GM13977 (cell line): ENCODE data around the gene ANTXR2.
"Not testable (repeated sequence)": the region's sequence is repeated elsewhere in the genome, so short reads cannot be mapped to it uniquely, and the experiment has no call there.

Experiments
- DNase-seq: peaks from one replicate; pipeline ENCODE4 v3.0.0; 2012; ENCODE audit warnings: low spot score
- in situ Hi-C: fragments of 300-500 bp; cut with MboI; formaldehyde crosslinking; loops from one replicate; pipeline ENCODE4 v1.12.0; 2022; ENCODE audit warnings: low sequenced_read_pairs, low pct_unique_long_range_greater_than_20kb, mixed read lengths, inconsistent platforms; ENCODE audit not compliant: unreplicated experiment
- TF ChIP-seq, protein P1 (sequence below): IDR thresholded peaks from 2 replicates; pipeline ENCODE4 v1.5.1; 2012; ENCODE audit warnings: mild to moderate bottlenecking, control low read depth; ENCODE audit not compliant: insufficient read depth; ENCODE audit errors: extremely low read depth, missing control alignments

Gene ANTXR2

DNA sequence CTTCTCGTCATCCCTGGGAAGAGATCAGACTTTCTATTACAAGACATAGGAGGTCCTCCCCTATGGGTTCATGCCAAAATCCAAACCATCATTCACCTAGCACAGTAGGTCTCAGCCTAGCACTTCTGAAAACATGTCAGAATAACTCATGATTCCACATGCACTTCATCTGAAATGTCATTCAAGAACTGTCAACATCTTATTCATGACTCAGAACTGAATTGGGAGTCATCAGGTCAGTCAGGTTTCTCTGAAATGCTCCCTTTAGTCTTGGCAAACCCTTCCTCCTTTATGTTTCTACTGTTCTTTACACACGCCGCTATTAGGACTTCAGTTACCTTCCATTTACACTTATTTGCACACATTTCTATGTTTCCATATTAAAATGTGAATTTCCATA, 67.2 kb downstream of the ANTXR2 start:
- no peak for DNase-seq
- in situ Hi-C loops: no loop called here
- TF ChIP-seq, protein P1, sequence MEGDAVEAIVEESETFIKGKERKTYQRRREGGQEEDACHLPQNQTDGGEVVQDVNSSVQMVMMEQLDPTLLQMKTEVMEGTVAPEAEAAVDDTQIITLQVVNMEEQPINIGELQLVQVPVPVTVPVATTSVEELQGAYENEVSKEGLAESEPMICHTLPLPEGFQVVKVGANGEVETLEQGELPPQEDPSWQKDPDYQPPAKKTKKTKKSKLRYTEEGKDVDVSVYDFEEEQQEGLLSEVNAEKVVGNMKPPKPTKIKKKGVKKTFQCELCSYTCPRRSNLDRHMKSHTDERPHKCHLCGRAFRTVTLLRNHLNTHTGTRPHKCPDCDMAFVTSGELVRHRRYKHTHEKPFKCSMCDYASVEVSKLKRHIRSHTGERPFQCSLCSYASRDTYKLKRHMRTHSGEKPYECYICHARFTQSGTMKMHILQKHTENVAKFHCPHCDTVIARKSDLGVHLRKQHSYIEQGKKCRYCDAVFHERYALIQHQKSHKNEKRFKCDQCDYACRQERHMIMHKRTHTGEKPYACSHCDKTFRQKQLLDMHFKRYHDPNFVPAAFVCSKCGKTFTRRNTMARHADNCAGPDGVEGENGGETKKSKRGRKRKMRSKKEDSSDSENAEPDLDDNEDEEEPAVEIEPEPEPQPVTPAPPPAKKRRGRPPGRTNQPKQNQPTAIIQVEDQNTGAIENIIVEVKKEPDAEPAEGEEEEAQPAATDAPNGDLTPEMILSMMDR: no peak

DNA sequence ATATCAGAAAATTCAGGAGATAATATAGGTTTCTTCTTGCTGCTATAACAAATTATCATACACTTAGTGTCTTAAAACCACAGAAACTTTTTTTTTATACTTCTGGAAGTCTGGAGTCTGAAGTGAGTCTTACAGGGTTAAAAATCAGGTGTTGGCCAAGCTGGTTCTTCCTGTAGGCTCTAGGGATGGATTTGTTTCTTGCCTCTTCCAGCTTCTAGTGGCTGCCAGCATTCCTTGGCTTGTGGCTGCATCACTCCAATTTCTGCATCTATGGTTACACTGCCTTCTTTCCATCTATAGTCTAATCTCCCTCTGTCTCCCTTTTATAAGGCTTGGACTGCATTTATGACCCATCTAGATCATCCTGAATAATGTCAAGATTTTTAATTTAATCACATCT, 68.7 kb downstream of the ANTXR2 start:
- no peak for DNase-seq
- TF ChIP-seq, protein P1: no peak
- in situ Hi-C loops: no loop called here

DNA sequence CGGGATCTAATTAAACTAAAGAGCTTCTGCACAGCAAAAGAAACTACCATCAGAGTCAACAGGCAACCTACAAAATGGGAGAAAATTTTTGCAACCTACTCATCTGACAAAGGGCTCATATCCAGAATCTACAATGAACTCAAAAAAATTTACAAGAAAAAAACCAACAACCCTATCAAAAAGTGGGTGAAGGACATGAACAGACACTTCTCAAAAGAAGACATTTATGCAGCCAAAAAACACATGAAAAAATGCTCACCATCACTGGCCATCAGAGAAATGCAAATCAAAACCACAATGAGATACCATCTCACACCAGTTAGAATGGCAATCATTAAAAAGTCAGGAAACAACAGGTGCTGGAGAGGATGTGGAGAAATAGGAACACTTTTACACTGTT, 70.5 kb downstream of the ANTXR2 start:
- DNase-seq, in situ Hi-C loops: not testable (repeated sequence)

DNA sequence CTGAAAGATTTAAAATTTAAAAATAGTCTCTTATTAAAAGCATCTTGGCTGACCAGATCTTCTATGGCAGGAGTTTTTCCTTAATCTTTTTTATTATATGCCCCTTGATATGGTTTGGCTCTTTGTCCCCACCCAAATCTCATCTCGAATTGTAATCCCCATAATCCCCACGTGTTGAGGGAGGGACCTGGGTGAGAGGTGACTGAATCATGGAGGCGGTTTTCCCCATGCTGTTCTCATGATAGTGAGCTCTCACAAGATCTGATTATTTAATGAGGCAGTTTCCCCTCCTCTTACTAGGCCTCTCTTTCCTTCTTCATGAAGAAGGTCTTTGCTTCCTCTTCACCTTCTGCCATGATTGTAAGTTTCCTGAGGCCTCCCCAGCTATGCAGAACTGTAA, 74.0 kb downstream of the ANTXR2 start:
- DNase-seq, in situ Hi-C loops: not testable (repeated sequence)

DNA sequence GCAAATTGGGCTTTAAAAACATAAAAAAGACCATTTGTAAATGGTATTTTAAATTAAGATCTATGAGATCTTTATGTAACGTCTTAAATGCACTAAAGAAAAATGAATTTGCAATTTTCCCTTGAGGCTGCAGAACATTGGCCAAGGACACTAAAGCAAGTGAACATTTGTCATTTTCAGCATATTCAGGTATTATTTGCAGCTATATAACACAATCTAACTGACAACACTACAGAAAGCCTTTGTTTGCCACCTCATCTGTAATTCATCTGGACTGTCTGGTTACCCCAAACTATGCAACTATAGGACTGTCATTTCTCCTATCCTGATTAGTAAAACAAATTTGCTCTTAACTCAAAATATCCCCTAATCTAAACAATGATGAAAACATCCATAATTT, 74.8 kb downstream of the ANTXR2 start:
- DNase-seq: no peak
- in situ Hi-C loops: no loop called here
- TF ChIP-seq, protein P1: no peak

DNA sequence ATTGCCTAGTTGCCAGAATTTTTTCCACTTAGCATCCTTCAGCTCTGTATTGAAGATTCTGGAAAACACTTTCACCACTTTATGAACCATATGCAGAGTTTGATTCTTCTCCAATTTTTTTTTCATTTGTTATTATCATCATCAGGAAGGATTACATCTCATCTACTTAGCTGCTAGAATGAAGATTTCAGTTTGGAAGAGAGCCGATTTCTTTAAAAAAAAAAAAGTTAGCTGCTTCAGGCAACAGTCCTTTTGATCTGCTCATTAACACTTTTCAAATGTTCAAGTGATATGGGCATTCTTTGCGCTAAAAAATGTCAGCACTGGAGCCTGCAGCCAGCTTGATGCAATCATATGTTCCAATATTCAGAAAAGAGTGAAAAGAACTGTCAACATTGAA, 76.2 kb downstream of the ANTXR2 start:
- in situ Hi-C loops: no loop called here
- TF ChIP-seq, protein P1: no peak
- no peak for DNase-seq

DNA sequence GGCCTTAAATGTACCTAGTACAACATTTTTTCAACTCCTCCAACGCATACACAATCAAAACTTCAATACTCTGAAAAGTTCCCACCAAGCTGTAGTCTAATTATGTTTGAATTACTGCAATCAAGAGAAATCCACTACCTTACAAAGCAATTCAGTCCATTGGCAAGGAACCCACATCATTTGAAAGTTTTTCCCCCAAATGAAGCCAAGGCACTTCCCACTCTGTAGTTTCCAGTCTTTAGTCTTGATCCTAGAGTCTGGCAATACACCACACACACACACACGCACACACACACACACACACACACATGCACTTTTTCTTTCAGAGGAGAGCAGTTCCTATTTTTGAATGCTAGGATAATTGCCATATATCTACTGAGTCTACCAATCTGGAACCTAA, 79.6 kb downstream of the ANTXR2 start:
- in situ Hi-C loops: no loop called here
- no peak for DNase-seq
- TF ChIP-seq, protein P1: no peak

DNA sequence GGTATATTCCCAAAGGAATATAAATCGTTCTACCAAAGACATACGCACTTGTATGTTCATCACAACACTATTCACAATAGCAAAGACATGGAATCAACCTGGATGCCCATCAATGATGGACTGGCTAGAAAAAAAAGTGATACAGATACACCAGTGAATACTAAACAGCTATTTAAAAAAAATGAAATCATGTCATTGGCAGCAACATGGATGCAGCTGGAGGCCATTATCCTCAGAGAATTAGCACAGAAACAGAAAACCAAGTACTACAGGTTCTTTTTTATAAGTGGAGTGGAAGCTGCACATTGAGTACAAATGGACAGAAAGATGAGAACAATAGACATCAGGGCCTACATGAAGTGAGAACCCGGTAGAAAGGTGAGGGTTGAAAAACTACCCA, 81.4 kb downstream of the ANTXR2 start:
- no peak for DNase-seq
- TF ChIP-seq, protein P1: no peak
- in situ Hi-C loops: no loop called here

DNA sequence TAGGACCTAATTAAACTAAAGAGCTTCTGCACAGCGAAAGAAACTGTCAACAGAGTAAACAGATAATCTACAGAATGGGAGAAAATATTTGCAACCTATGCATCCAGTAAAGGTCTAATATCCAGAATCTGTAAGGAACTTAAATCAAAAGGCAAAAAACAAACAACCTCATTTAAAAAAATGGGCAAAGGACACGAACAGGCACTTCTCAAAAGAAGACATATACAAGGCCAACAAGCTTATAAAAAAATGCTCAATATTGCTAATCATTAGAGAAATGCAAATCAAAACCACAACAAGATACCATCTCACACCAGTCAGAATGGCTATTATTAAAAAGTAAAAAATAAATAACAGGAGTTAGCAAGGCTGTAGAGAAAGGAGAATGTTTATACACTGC, 81.9 kb downstream of the ANTXR2 start:
- in situ Hi-C loops, DNase-seq: not testable (repeated sequence)
